ENCODE data around the gene PROM1.

- TF ChIP-seq CTCF (IDR thresholded peaks at IDR 0.05 in 2 of 3, conservative IDR thresholded peaks at IDR 0.05 in 1 of 3; ENCODE audit: borderline replicate concordance in 1 of 3, insufficient read depth in 1 of 3, low read depth in 2 of 3, low read length in 2 of 3) (no peak), SIN3A (IDR thresholded peaks at IDR 0.05; ENCODE audit: low read depth) (no peak), POLR2A (IDR thresholded peaks at IDR 0.05; ENCODE audit: borderline replicate concordance, extremely low read depth, insufficient read depth, insufficient read length) (no peak), EZH2 (IDR thresholded peaks at IDR 0.05) (no peak), POLR2AphosphoS5 (IDR thresholded peaks at IDR 0.05; ENCODE audit: low read depth, low read length) (no peak), SP1 (IDR thresholded peaks at IDR 0.05; ENCODE audit: low read depth) (no peak), EZH2phosphoT487 (IDR thresholded peaks at IDR 0.05; ENCODE audit: borderline replicate concordance) (no peak), FOSL1 (IDR thresholded peaks at IDR 0.05; ENCODE audit: low read depth) (no peak), RAD21 (IDR thresholded peaks at IDR 0.05; ENCODE audit: low read depth) (no peak), ATF3 (IDR thresholded peaks at IDR 0.05) (no peak), MAX (IDR thresholded peaks at IDR 0.05) (no peak)
These were observed 21.2 kb downstream of the PROM1 start for GRCh38 chr4:16062601-16063000.

All from HCT116 (cell line).